IMR-90 (cell line): ENCODE results near the gene POLR2L. TPM values are rescaled to one million over a fixed set of nuclear protein-coding genes. Genes with fewer than 3 reads are reported as not detected.

ENCODE experiments used
- BHLHE40 ChIP-seq: fragments of 150-350 bp; IDR thresholded peaks from 2 replicates; pipeline ENCODE4 v1.6.1; 2016; ENCODE audit warnings: mild to moderate bottlenecking, low read depth, low read length
- MXI1 ChIP-seq: IDR thresholded peaks from 2 replicates; pipeline ENCODE4 v1.6.1; 2012; ENCODE audit warnings: low read depth, mild to moderate bottlenecking, low read length, moderate library complexity, borderline replicate concordance
- polyA plus RNA-seq, 3 experiments: library from polyadenylated mRNA; depleted of rRNA; stranded (reverse); fragments of >200 nt; gene quantifications; 2 replicates each; pipeline ENCODE4 v1.2.3, GENCODE V29; 2012; ENCODE audit warnings: low replicate concordance in 1 of 3
- total RNA-seq: library from RNA; depleted of rRNA; stranded (reverse); fragments of >200 nt; gene quantifications from 2 replicates; pipeline ENCODE4 v1.2.3, GENCODE V29; 2012
- TF ChIP-seq, protein P1 (sequence below): fragments of 150-350 bp; IDR thresholded peaks from 2 replicates; pipeline ENCODE4 v1.6.1; 2016; ENCODE audit warnings: low read depth, mild to moderate bottlenecking, low read length, moderate library complexity, borderline replicate concordance

Gene POLR2L
- total and polyA plus RNA-seq, 2 of the 4 experiments (the other 2 are of a cell fraction): 44.4 to 416 TPM

DNA sequence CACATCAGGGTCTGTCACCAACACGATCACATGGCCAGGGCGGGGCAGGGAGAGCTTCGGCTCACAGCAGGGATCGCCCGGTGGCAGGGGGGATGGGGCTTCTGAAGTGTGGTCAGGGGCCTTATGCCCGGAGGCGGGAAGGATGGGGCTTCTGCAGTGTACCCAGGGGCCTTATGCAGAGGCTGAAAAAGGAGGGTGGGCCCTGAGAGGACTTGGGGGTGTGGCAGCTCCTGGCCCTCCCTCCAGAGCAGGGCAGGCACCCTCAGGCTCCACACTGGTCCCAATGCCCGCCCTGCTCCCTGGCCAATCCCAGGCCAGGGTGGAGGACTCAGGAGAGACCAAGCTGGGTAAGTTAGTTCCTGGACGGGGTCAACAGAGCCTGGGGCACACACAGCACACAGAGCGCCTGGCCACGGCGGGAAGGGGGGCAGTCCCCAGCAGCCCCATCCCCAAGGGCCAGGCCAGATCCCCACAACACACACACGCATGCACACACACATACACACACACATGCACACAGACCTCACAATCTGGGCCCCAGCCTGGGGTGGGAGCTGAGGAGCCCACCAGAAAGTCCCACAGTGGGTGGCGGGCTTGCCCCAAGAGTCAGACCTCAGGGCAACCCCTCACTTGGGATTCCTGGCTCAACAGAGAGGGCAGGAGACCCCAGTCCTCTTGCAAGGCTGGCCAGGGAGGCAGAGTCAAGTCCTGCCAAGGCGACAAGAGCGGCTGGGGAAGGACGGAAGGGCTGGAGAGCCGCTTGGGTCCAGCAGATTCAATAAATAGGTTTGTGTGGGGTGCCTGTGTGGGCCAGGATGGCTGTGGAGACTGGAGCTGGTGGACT, 51.4 kb downstream of the POLR2L start (continued):
- TF ChIP-seq BHLHE40: no peak
- TF ChIP-seq, protein P1, sequence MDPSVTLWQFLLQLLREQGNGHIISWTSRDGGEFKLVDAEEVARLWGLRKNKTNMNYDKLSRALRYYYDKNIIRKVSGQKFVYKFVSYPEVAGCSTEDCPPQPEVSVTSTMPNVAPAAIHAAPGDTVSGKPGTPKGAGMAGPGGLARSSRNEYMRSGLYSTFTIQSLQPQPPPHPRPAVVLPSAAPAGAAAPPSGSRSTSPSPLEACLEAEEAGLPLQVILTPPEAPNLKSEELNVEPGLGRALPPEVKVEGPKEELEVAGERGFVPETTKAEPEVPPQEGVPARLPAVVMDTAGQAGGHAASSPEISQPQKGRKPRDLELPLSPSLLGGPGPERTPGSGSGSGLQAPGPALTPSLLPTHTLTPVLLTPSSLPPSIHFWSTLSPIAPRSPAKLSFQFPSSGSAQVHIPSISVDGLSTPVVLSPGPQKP: no peak
- TF ChIP-seq MXI1: no peak
